Smooth muscle cell (in vitro differentiated cells): ENCODE data around the gene UBE2E1. TPM values are rescaled to one million over a fixed set of nuclear protein-coding genes. Genes with fewer than 3 reads are reported as not detected.

Experiments used
- DNase-seq: peaks from one replicate; lab custom pipeline; 2025; ENCODE audit not compliant: unreplicated experiment; lab: John Stamatoyannopoulos, UW
- H2AFZ ChIP-seq: fragments of 200-600 bp; sonication (generic); 2 replicates; pipeline ENCODE4 v1.6.0; 2016; ENCODE audit warnings: antibody characterized with exemption, low read depth, mild to moderate bottlenecking
- H3F3A ChIP-seq: fragments of 200-600 bp; sonication (generic); 2 replicates; pipeline ENCODE4 v1.6.0; 2017; ENCODE audit warnings: antibody characterized with exemption, low read depth
- H3K27ac ChIP-seq: fragments of 200-600 bp; sonication (generic); 2 replicates; pipeline ENCODE4 v1.5.1; 2016; ENCODE audit warnings: low read depth, mild to moderate bottlenecking
- H3K27me3 ChIP-seq: fragments of 200-600 bp; sonication (generic); 2 replicates; pipeline ENCODE4 v1.6.1; 2016; ENCODE audit warnings: low read depth, mild to moderate bottlenecking
- H3K36me3 ChIP-seq: fragments of 200-600 bp; sonication (generic); 2 replicates; pipeline ENCODE4 v1.5.1; 2016; ENCODE audit warnings: low read depth
- H3K4me1 ChIP-seq: fragments of 200-600 bp; sonication (generic); 2 replicates; pipeline ENCODE4 v1.5.1; 2016; ENCODE audit warnings: low read depth
- H3K4me2 ChIP-seq: fragments of 200-600 bp; sonication (generic); 2 replicates; pipeline ENCODE4 v1.6.0; 2016; ENCODE audit warnings: mild to moderate bottlenecking
- H3K4me3 ChIP-seq: fragments of 200-600 bp; sonication (generic); 2 replicates; pipeline ENCODE4 v1.5.1; 2016; ENCODE audit warnings: mild to moderate bottlenecking
- H3K79me2 ChIP-seq: fragments of 200-600 bp; sonication (generic); 2 replicates; pipeline ENCODE4 v1.6.0; 2016; ENCODE audit warnings: low read depth, mild to moderate bottlenecking
- H3K9ac ChIP-seq: fragments of 200-600 bp; sonication (generic); 2 replicates; pipeline ENCODE4 v1.6.0; 2016; ENCODE audit warnings: low read depth
- H3K9me3 ChIP-seq: fragments of 200-600 bp; sonication (generic); replicated peaks from 2 replicates; pipeline ENCODE4 v1.5.1; 2016; ENCODE audit warnings: low read depth
- H4K20me1 ChIP-seq: fragments of 200-600 bp; sonication (generic); 2 replicates; pipeline ENCODE4 v1.6.0; 2016; ENCODE audit warnings: low read depth
- CTCF ChIP-seq: fragments of 200-600 bp; sonication (generic); IDR thresholded peaks from 2 replicates; pipeline ENCODE4 v1.5.1; 2017; ENCODE audit warnings: borderline replicate concordance, mild to moderate bottlenecking, antibody characterized with exemption; ENCODE audit not compliant: insufficient read depth, poor library complexity, severe bottlenecking
- WGBS: methylation state at CpG from one replicate; pipeline ENCODE4 v1.1.7; 2016; ENCODE audit warnings: low lambda C conversion rate; 5-methylcytosine and 5-hydroxymethylcytosine counted together
- polyA plus RNA-seq: library from polyadenylated mRNA; unstranded; fragments of >200 nt; fragmentation: Nextera tagmentation; extraction: Ambion mirVana; gene quantifications from 2 replicates; pipeline ENCODE4 v1.2.1, GENCODE V29; 2016
- total RNA-seq: library from RNA; depleted of rRNA; stranded (reverse); fragments of >200 nt; gene quantifications from 2 replicates; pipeline ENCODE4 v1.2.3, GENCODE V29; 2014

UBE2E1 gene
- total and polyA plus RNA-seq, 2 experiments from 2014 or later: 13.3 to 128 TPM

- no peak overlapping the region for H2AFZ ChIP-seq
- WGBS: 88% methylated on average over 3 of the region's 3 CpGs
- H3K4me2 ChIP-seq: no peak overlapping the region
- H3K4me3 ChIP-seq: no peak overlapping the region
- TF ChIP-seq CTCF: no peak
- H3K79me2 ChIP-seq: no peaks in the 10 kb centered on the region
- H3K4me1 ChIP-seq: peaks cover 13% of the 10 kb centered on the region
- H4K20me1 ChIP-seq: no peaks in the 10 kb centered on the region
- H3K36me3 ChIP-seq: no peaks in the 10 kb centered on the region
- DNase-seq: no peak
- no peak overlapping the region for H3K9ac ChIP-seq
- H3K27me3 ChIP-seq: no peaks in the 10 kb centered on the region
- H3F3A ChIP-seq: no peaks in the 10 kb centered on the region
- no peak overlapping the region for H3K27ac ChIP-seq
- H3K9me3 ChIP-seq: no peaks in the 10 kb centered on the region
Observed at GRCh38 chr3:23760325-23760724, 45.4 kb upstream of the UBE2E1 start.

- no peak overlapping the region for H3K27ac ChIP-seq
- no peaks in the 10 kb centered on the region for H3K79me2 ChIP-seq
- WGBS: 50% methylated on average over 7 of the region's 7 CpGs
- TF ChIP-seq CTCF: no peak
- H2AFZ ChIP-seq: no peak overlapping the region
- no peak overlapping the region for H3K4me3 ChIP-seq
- no peaks in the 10 kb centered on the region for H3K36me3 ChIP-seq
- H3K9me3 ChIP-seq: no peaks in the 10 kb centered on the region
- H3K4me1 ChIP-seq: peaks cover 13% of the 10 kb centered on the region
- no peak overlapping the region for H3K4me2 ChIP-seq
- H3K27me3 ChIP-seq: no peaks in the 10 kb centered on the region
- H3K9ac ChIP-seq: no peak overlapping the region
- H4K20me1 ChIP-seq: no peaks in the 10 kb centered on the region
- DNase-seq: no peak
- H3F3A ChIP-seq: no peaks in the 10 kb centered on the region
Observed at GRCh38 chr3:23760871-23761373, 44.8 kb upstream of the UBE2E1 start.

GRCh38 chr3:23761440-23761896 lies 44.3 kb upstream of the UBE2E1 start:
- no peak overlapping the region for H2AFZ ChIP-seq
- DNase-seq: no peak

More at GRCh38 chr3:23761440-23761896, 44.3 kb upstream of the UBE2E1 start:
- Histone ChIP-seq H3K27me3 (no peaks in the 10 kb centered on the region), H3K4me2 (no peak overlapping the region), H3K9me3 (no peaks in the 10 kb centered on the region), H3F3A (no peaks in the 10 kb centered on the region), H3K4me3 (no peak overlapping the region), H3K36me3 (no peaks in the 10 kb centered on the region), H3K27ac (no peak overlapping the region), H3K9ac (no peak overlapping the region), H4K20me1 (no peaks in the 10 kb centered on the region), H3K79me2 (no peaks in the 10 kb centered on the region), H3K4me1 (peaks cover 13% of the 10 kb centered on the region)
- WGBS: 55% methylated on average over 2 of the region's 2 CpGs
- peak; percentile 33 for TF ChIP-seq CTCF
